Stimulated activated CD4-positive, alpha-beta T cell treated with anti-CD3 and anti-CD28 coated beads, Interleukin-2, amount 100 ng/mL, for 24 hours (primary cell): ENCODE results near the gene ARRDC1.
"Not testable (repeated sequence)": the region's sequence is repeated elsewhere in the genome, so short reads cannot be mapped to it uniquely, and the experiment has no call there.

ENCODE experiments used
- DNase-seq, 2 donors: peaks; one replicate each; pipeline ENCODE4 v3.0.0-alpha.2; 2020

The ARRDC1 gene

GRCh38 chr9:137586854-137587253, 18.6 kb upstream of the ARRDC1 start:
- DNase-seq = no peak

GRCh38 chr9:137588311-137588710, 17.2 kb upstream of the ARRDC1 start:
- no peak for DNase-seq

GRCh38 chr9:137588891-137589290, 16.6 kb upstream of the ARRDC1 start:
- no peak for DNase-seq

- no peak for DNase-seq
These were observed 15.9 kb upstream of the ARRDC1 start for GRCh38 chr9:137589441-137590122.

GRCh38 chr9:137590123-137590468, 15.4 kb upstream of the ARRDC1 start:
- DNase-seq = no peak

GRCh38 chr9:137590469-137591383, 14.8 kb upstream of the ARRDC1 start, which contains the start of gene ZMYND19:
TSS of gene ZMYND19 (minus strand) at chr9:137590512. CDS start at chr9:137590263, 249 bp downstream.
- peak; percentile 91 to 93 for DNase-seq

- DNase-seq = no peak
These were observed 12.7 kb upstream of the ARRDC1 start for GRCh38 chr9:137592767-137593166.

- DNase-seq = no peak
These were observed 12.3 kb upstream of the ARRDC1 start for GRCh38 chr9:137593176-137593575.

GRCh38 chr9:137596577-137596976, 8.9 kb upstream of the ARRDC1 start:
- DNase-seq = not testable (repeated sequence)

GRCh38 chr9:137598943-137599342, 6.5 kb upstream of the ARRDC1 start:
- no peak for DNase-seq

- no peak for DNase-seq
These were observed 2.8 kb upstream of the ARRDC1 start for GRCh38 chr9:137602661-137603060.

- no peak for DNase-seq
These were observed 1.6 kb upstream of the ARRDC1 start for GRCh38 chr9:137603879-137604278.

GRCh38 chr9:137604345-137605086, 970 bp upstream of the ARRDC1 start:
- no peak for DNase-seq

- peak in 1 of 2 donors; percentile 43 for DNase-seq
These were observed 627 bp downstream of the ARRDC1 start for GRCh38 chr9:137606005-137606621.

- DNase-seq = no peak
These were observed 1.2 kb downstream of the ARRDC1 start for GRCh38 chr9:137606734-137607138.

- DNase-seq = no peak
These were observed 1.8 kb downstream of the ARRDC1 start for GRCh38 chr9:137607141-137607857.

GRCh38 chr9:137610944-137611343, 5.5 kb downstream of the ARRDC1 start:
- DNase-seq = no peak

GRCh38 chr9:137611623-137612609, 6.4 kb downstream of the ARRDC1 start:
- DNase-seq = peak in 1 of 2 donors; percentile 43

- DNase-seq = no peak
These were observed 7.3 kb downstream of the ARRDC1 start for GRCh38 chr9:137612741-137613142.

GRCh38 chr9:137613259-137613658, 7.8 kb downstream of the ARRDC1 start:
- DNase-seq = no peak
